Keratinocyte (primary cell): ENCODE measurements around the gene KCTD2. TPM values are rescaled to one million over a fixed set of nuclear protein-coding genes. Genes with fewer than 3 reads are reported as not detected.

Experiments
- DNase-seq: peaks from one replicate; pipeline ENCODE4 v3.0.0-alpha.2; 2011; ENCODE audit warnings: low read depth, missing footprints, low spot score
- FAIRE-seq: peaks from 2 replicates; lab custom pipeline; 2011; peaks lifted over from hg19 to GRCh38; lab: Jason Lieb, UNC
- H2AFZ ChIP-seq: 2 replicates; pipeline ENCODE4 v1.6.0; 2012; ENCODE audit warnings: low read length, control low read depth, inconsistent platforms; ENCODE audit not compliant: control insufficient read depth
- H3K27ac ChIP-seq: 2 replicates; pipeline ENCODE4 v1.5.1; 2011; ENCODE audit warnings: low read length; ENCODE audit not compliant: control insufficient read depth, insufficient read depth
- H3K27me3 ChIP-seq: 3 replicates; pipeline ENCODE4 v1.6.0; 2011; ENCODE audit warnings: low read length; ENCODE audit not compliant: control insufficient read depth, insufficient read depth; ENCODE audit errors: extremely low read depth
- H3K36me3 ChIP-seq, 2 experiments: 2 replicates in 1 of 2; 3 replicates in 1 of 2; pipeline ENCODE4 v1.5.1; 2011; ENCODE audit warnings: low read length in 2 of 2, mild to moderate bottlenecking in 1 of 2; ENCODE audit not compliant: control insufficient read depth in 2 of 2, insufficient read depth in 2 of 2; ENCODE audit errors: extremely low read depth in 1 of 2
- H3K4me1 ChIP-seq: 3 replicates; pipeline ENCODE4 v1.5.1; 2011; ENCODE audit warnings: low read length; ENCODE audit not compliant: control insufficient read depth, insufficient read depth; ENCODE audit errors: extremely low read depth
- H3K4me2 ChIP-seq: 3 replicates; pipeline ENCODE4 v1.6.0; 2011; ENCODE audit warnings: low read depth, low read length; ENCODE audit not compliant: control insufficient read depth, insufficient read depth; ENCODE audit errors: extremely low read depth
- H3K4me3 ChIP-seq, 3 experiments: fragments of 200-600 bp in 1 of 3; sonication (generic) in 1 of 3; 2 replicates in 2 of 3; 3 replicates in 1 of 3; pipeline ENCODE4 v1.5.1; 2011 to 2016; ENCODE audit warnings: low read length in 3 of 3, mild to moderate bottlenecking in 3 of 3, control low read depth in 2 of 3, inconsistent platforms in 1 of 3, low read depth in 1 of 3, mixed read lengths in 1 of 3, mixed run types in 1 of 3, moderate library complexity in 1 of 3; ENCODE audit not compliant: control insufficient read depth in 2 of 3, insufficient read depth in 2 of 3; ENCODE audit errors: extremely low read depth in 1 of 3
- H3K79me2 ChIP-seq: 2 replicates; pipeline ENCODE4 v1.6.0; 2012; ENCODE audit warnings: low read length; ENCODE audit not compliant: control insufficient read depth, insufficient read depth
- H3K9ac ChIP-seq: 3 replicates; pipeline ENCODE4 v1.6.0; 2011; ENCODE audit warnings: low read length; ENCODE audit not compliant: control insufficient read depth, insufficient read depth; ENCODE audit errors: extremely low read depth
- H3K9me1 ChIP-seq: 3 replicates; pipeline ENCODE4 v1.6.0; 2011; ENCODE audit warnings: low read length; ENCODE audit not compliant: control insufficient read depth, insufficient read depth; ENCODE audit errors: extremely low read depth
- H3K9me3 ChIP-seq: 2 replicates; pipeline ENCODE4 v1.5.1; 2012; ENCODE audit warnings: low read depth, low read length; ENCODE audit not compliant: control insufficient read depth
- H4K20me1 ChIP-seq: 3 replicates; pipeline ENCODE4 v1.6.0; 2011; ENCODE audit warnings: low read length; ENCODE audit not compliant: control insufficient read depth, insufficient read depth; ENCODE audit errors: extremely low read depth
- CTCF ChIP-seq, 3 experiments: IDR thresholded peaks in 1 of 3; conservative IDR thresholded peaks in 1 of 3; optimal IDR thresholded peaks in 1 of 3; 2 replicates in 2 of 3; 3 replicates in 1 of 3; pipeline versions ENCODE3 to v1.5.1; 2011; ENCODE audit warnings: low read length in 3 of 3, mild to moderate bottlenecking in 3 of 3, moderate library complexity in 2 of 3, control low read depth in 1 of 3, inconsistent platforms in 1 of 3; ENCODE audit not compliant: insufficient read depth in 2 of 3; ENCODE audit errors: extremely low read depth in 1 of 3
- EZH2 ChIP-seq: IDR thresholded peaks from one replicate; pipeline ENCODE4 v1.6.1; 2012; ENCODE audit warnings: inconsistent platforms, mild to moderate bottlenecking, low read length, moderate library complexity
- dilution Hi-C: fragments of 300-500 bp; cut with MboI; formaldehyde crosslinking; loops from one replicate; pipeline ENCODE4 v1.7.0; 2020; ENCODE audit warnings: low sequenced_read_pairs; ENCODE audit not compliant: extremely low pct_ligation_motif_present
- polyA plus RNA-seq, 5 experiments: library from polyadenylated mRNA; depleted of rRNA in 3 of 5; stranded (reverse) in 3 of 5; stranded (forward) in 1 of 5; unstranded in 1 of 5; fragments of >200 nt; gene quantifications; 1 replicate in 1 of 5; 2 replicates in 3 of 5; 3 replicates in 1 of 5; pipeline versions ENCODE4 v1.2.1 to v1.2.3, GENCODE V29; 2011 to 2012; ENCODE audit warnings: missing spikeins in 2 of 5, low read depth in 1 of 5, low replicate concordance in 1 of 5

Gene KCTD2
- polyA plus RNA-seq, 1 donor (not counting 4 experiments of a cell fraction or from before 2014, with no cell fraction given) = 20.7 TPM

- Histone ChIP-seq H3K9me3 (no peaks in the 10 kb centered on the region), H4K20me1 (no peaks in the 10 kb centered on the region), H3K4me1 (peaks cover 10% of the 10 kb centered on the region), H2AFZ (no peak overlapping the region), H3K27me3 (no peaks in the 10 kb centered on the region), H3K79me2 (no peaks in the 10 kb centered on the region), H3K4me2 (no peak overlapping the region), H3K9me1 (no peaks in the 10 kb centered on the region), H3K9ac (no peak overlapping the region), H3K4me3 (no peak overlapping the region), H3K36me3 (no peaks in the 10 kb centered on the region), H3K27ac (no peak overlapping the region)
- no peak for TF ChIP-seq CTCF (optimal IDR thresholded peaks at IDR 0.05 in 1 of 3, IDR thresholded peaks at IDR 0.05 in 1 of 3, conservative IDR thresholded peaks at IDR 0.05 in 1 of 3; ENCODE audit: extremely low read depth in 1 of 3, insufficient read depth in 2 of 3, low read length in 3 of 3)
- no peak for TF ChIP-seq EZH2
- dilution Hi-C loops = no loop called here
- no peak for FAIRE-seq
- DNase-seq = no peak
Observed at GRCh38 chr17:75073618-75074047, 26.6 kb downstream of the KCTD2 start.

- no peaks in the 10 kb centered on the region for H3K9me1 ChIP-seq
- no peaks in the 10 kb centered on the region for H3K79me2 ChIP-seq
- no peaks in the 10 kb centered on the region for H3K36me3 ChIP-seq
- no peak overlapping the region for H3K4me3 ChIP-seq
- H2AFZ ChIP-seq = no peak overlapping the region
- FAIRE-seq (no peak), DNase-seq (no peak)
- no peaks in the 10 kb centered on the region for H4K20me1 ChIP-seq
- no peaks in the 10 kb centered on the region for H3K9me3 ChIP-seq
- H3K9ac ChIP-seq = no peak overlapping the region
- dilution Hi-C loops = no loop called here
- TF ChIP-seq CTCF (optimal IDR thresholded peaks at IDR 0.05 in 1 of 3, IDR thresholded peaks at IDR 0.05 in 1 of 3, conservative IDR thresholded peaks at IDR 0.05 in 1 of 3; ENCODE audit: extremely low read depth in 1 of 3, insufficient read depth in 2 of 3, low read length in 3 of 3) (no peak), EZH2 (no peak)
- H3K4me2 ChIP-seq = no peak overlapping the region
- H3K27me3 ChIP-seq = no peaks in the 10 kb centered on the region
- H3K4me1 ChIP-seq = peaks cover 19% of the 10 kb centered on the region
- H3K27ac ChIP-seq = no peak overlapping the region
Observed at GRCh38 chr17:75074532-75074931, 27.5 kb downstream of the KCTD2 start.
